Measurements from ENCODE around the gene BTNL3. TPM values are rescaled to one million over a fixed set of nuclear protein-coding genes. Genes with fewer than 3 reads are reported as not detected.
A peak's percentile ranks its signal among the peaks of the same experiment; 100 is the strongest.

Gene BTNL3
- total and polyA plus RNA-seq, 10 donors, result 0.09 to 2.4 (median 0.53) TPM; not detected in 2

- Histone ChIP-seq H3K4me1 (peaks cover 0 to 10% (median 0%) of the 10 kb centered on the region in 6 donors), H3K36me3 (no peaks in the 10 kb centered on the region), H3K27me3 (replicated peaks in 1 of 7) (no peaks in the 10 kb centered on the region), H3K9me3 (peaks cover 0 to 5% (median 0%) of the 10 kb centered on the region in 8 donors), H3K4me3 (no peak overlapping the region), H3K27ac (peak overlapping the region in 1 of 8 donors; percentile 46)
- WGBS, 5 donors, result 43 to 91% (median 81%) methylated on average over 2 of the region's 2 CpGs
- no peak for TF ChIP-seq POLR2A (IDR thresholded peaks at IDR 0.05)
- no peak for TF ChIP-seq CTCF (IDR thresholded peaks at IDR 0.05 in 8 of 11, conservative IDR thresholded peaks at IDR 0.05 in 3 of 11)
- TF ChIP-seq POLR2AphosphoS5 (IDR thresholded peaks at IDR 0.05), result no peak
- intact Hi-C loops (cut with DNase I; ENCODE audit: low total_unique reads), result no loop called here
- DNase-seq, result no peak
Observed at GRCh38 chr5:180974612-180975315, 13.9 kb upstream of the BTNL3 start.

- intact Hi-C loops (cut with DNase I; ENCODE audit: low total_unique reads), result no loop called here
- H3K36me3 ChIP-seq, result no peaks in the 10 kb centered on the region
- H3K27me3 ChIP-seq (replicated peaks in 1 of 7), result no peaks in the 10 kb centered on the region
- WGBS, 5 donors, result 61 to 84% (median 72%) methylated on average over 1 to 2 of the region's 2 CpGs
- H3K4me3 ChIP-seq, result no peak overlapping the region
- H3K9me3 ChIP-seq, result peaks cover 0 to 1% (median 0%) of the 10 kb centered on the region in 8 donors
- TF ChIP-seq CTCF (IDR thresholded peaks at IDR 0.05 in 8 of 11, conservative IDR thresholded peaks at IDR 0.05 in 3 of 11), result no peak
- TF ChIP-seq POLR2AphosphoS5 (IDR thresholded peaks at IDR 0.05), result no peak
- no peak for TF ChIP-seq POLR2A (IDR thresholded peaks at IDR 0.05)
- DNase-seq, result no peak
- H3K4me1 ChIP-seq, result peaks cover 0 to 10% (median 0%) of the 10 kb centered on the region in 6 donors
- peak overlapping the region in 2 of 8 donors; percentile 32 to 46 for H3K27ac ChIP-seq
Observed at GRCh38 chr5:180975338-180975737, 13.3 kb upstream of the BTNL3 start.

- Histone ChIP-seq H3K4me3 (no peak overlapping the region), H3K36me3 (no peaks in the 10 kb centered on the region), H3K4me1 (peaks cover 0 to 10% (median 0%) of the 10 kb centered on the region in 6 donors), H3K27ac (peak overlapping the region in 1 of 8 donors; percentile 33), H3K9me3 (no peaks in the 10 kb centered on the region), H3K27me3 (replicated peaks in 1 of 7) (no peaks in the 10 kb centered on the region)
- no peak for TF ChIP-seq POLR2AphosphoS5 (IDR thresholded peaks at IDR 0.05)
- intact Hi-C loops (cut with DNase I; ENCODE audit: low total_unique reads), result no loop called here
- no peak for DNase-seq
- 59 to 69% (median 63%) methylated on average over 6 of the region's 6 CpGs for whole genome bisulfite sequencing, 5 donors
Observed at GRCh38 chr5:180976518-180976917, 12.1 kb upstream of the BTNL3 start.

- DNase-seq, result no peak
- no peaks in the 10 kb centered on the region for H3K9me3 ChIP-seq
- no peaks in the 10 kb centered on the region for H3K36me3 ChIP-seq
- 53 to 79% (median 64%) methylated on average over 1 of the region's 1 CpG for WGBS, 5 donors
- no peak overlapping the region for H3K27ac ChIP-seq
- H3K4me1 ChIP-seq, result peaks cover 0 to 10% (median 0%) of the 10 kb centered on the region in 6 donors
- TF ChIP-seq CTCF (IDR thresholded peaks at IDR 0.05 in 8 of 11, conservative IDR thresholded peaks at IDR 0.05 in 3 of 11) (no peak), POLR2A (IDR thresholded peaks at IDR 0.05) (no peak)
- no peaks in the 10 kb centered on the region for H3K27me3 ChIP-seq (replicated peaks in 1 of 7)
- intact Hi-C loops (cut with DNase I; ENCODE audit: low total_unique reads), result no loop called here
- H3K4me3 ChIP-seq, result no peak overlapping the region
Observed at GRCh38 chr5:180977852-180978251, 10.8 kb upstream of the BTNL3 start.
